BLaER1 treated with 17β-estradiol and CSF1 and Interleukin-3, amounts not matched to agents 10 nM and 100 nM (cell line): ENCODE results near the gene RBMS2.

ENCODE experiments used
- H3K27ac ChIP-seq, 11 experiments: shearing (Covaris generic); formaldehyde crosslinking; 2 replicates each; pipeline ENCODE4 v1.8.1; 2022
- H3K27me3 ChIP-seq, 11 experiments: shearing (Covaris generic); formaldehyde crosslinking; 2 replicates each; pipeline ENCODE4 v1.8.1; 2022
- H3K36me3 ChIP-seq, 11 experiments: shearing (Covaris generic); formaldehyde crosslinking; 2 replicates each; pipeline ENCODE4 v1.8.1; 2022
- H3K4me1 ChIP-seq, 10 experiments: shearing (Covaris generic); formaldehyde crosslinking; 2 replicates each; pipeline ENCODE4 v1.8.1; 2022
- H3K4me2 ChIP-seq, 11 experiments: shearing (Covaris generic); formaldehyde crosslinking; 2 replicates each; pipeline ENCODE4 v1.8.1; 2022
- H3K4me3 ChIP-seq, 10 experiments: shearing (Covaris generic); formaldehyde crosslinking; 2 replicates each; pipeline ENCODE4 v1.8.1; 2022
- H3K9ac ChIP-seq, 11 experiments: shearing (Covaris generic); formaldehyde crosslinking; 2 replicates each; pipeline ENCODE4 v1.8.1; 2022
- H3K9me3 ChIP-seq, 11 experiments: shearing (Covaris generic); formaldehyde crosslinking; replicated peaks in 1 of 11; 2 replicates each; pipeline ENCODE4 v1.8.1; 2022
- H4K20me1 ChIP-seq, 11 experiments: shearing (Covaris generic); formaldehyde crosslinking; 2 replicates each; pipeline ENCODE4 v1.8.1; 2022
- Cebpa-rat ChIP-seq, 11 experiments: shearing (Covaris generic); IDR thresholded peaks; 2 replicates each; pipeline ENCODE4 v1.8.1; 2022

Gene RBMS2

GRCh38 chr12:56529656-56530055 is 8.0 kb downstream of the RBMS2 start:
- Histone ChIP-seq H3K9me3 (no peaks in the 10 kb centered on the region), H3K4me1 (peaks cover 0 to 10% (median 7%) of the 10 kb centered on the region in 10 experiments; a peak in 7 of 20 replicates), H3K4me3 (no peak overlapping the region), H3K27me3 (no peaks in the 10 kb centered on the region), H3K9ac (no peak overlapping the region), H3K4me2 (peak overlapping the region in 4 of 11 experiments; percentile 4 to 28 (median 8); a peak in 3 of 22 replicates), H3K27ac (no peak overlapping the region), H4K20me1 (no peaks in the 10 kb centered on the region), H3K36me3 (no peaks in the 10 kb centered on the region)
- no peak for TF ChIP-seq Cebpa-rat (IDR thresholded peaks at IDR 0.05)

- no peak overlapping the region for H3K4me2 ChIP-seq
- H3K4me3 ChIP-seq = no peak overlapping the region
- no peak overlapping the region for H3K27ac ChIP-seq
These were observed 8.9 kb downstream of the RBMS2 start for GRCh38 chr12:56530390-56531055.

GRCh38 chr12:56537546-56537945 is 15.9 kb downstream of the RBMS2 start:
- H4K20me1 ChIP-seq = no peaks in the 10 kb centered on the region
- peaks cover 0 to 23% (median 12%) of the 10 kb centered on the region in 10 experiments; a peak in 14 of 20 replicates for H3K4me1 ChIP-seq
- no peaks in the 10 kb centered on the region for H3K27me3 ChIP-seq
- no peak overlapping the region for H3K4me3 ChIP-seq
- no peak for TF ChIP-seq Cebpa-rat (IDR thresholded peaks at IDR 0.05)
- no peaks in the 10 kb centered on the region for H3K9me3 ChIP-seq
- H3K36me3 ChIP-seq = 0 out of 22 replicates have a peak, but pooled peaks cover 0 to 3% (median 0%) of the 10 kb centered on the region in 11 experiments
- H3K9ac ChIP-seq = no peak overlapping the region
- no peak overlapping the region for H3K27ac ChIP-seq
- peak overlapping the region in 8 of 11 experiments; percentile 6 to 60 (median 50); a peak in 12 of 22 replicates for H3K4me2 ChIP-seq

More at GRCh38 chr12:56530390-56531055, 8.9 kb downstream of the RBMS2 start:
- Histone ChIP-seq H3K27me3 (no peaks in the 10 kb centered on the region), H3K4me1 (peaks cover 0 to 10% (median 7%) of the 10 kb centered on the region in 10 experiments; a peak in 7 of 20 replicates), H3K9me3 (no peaks in the 10 kb centered on the region), H3K36me3 (no peaks in the 10 kb centered on the region), H3K9ac (no peak overlapping the region), H4K20me1 (no peaks in the 10 kb centered on the region)
- no peak for TF ChIP-seq Cebpa-rat (IDR thresholded peaks at IDR 0.05)

- H3K9ac ChIP-seq = no peak overlapping the region
- H3K27ac ChIP-seq = no peak overlapping the region
These were observed 20.0 kb downstream of the RBMS2 start for GRCh38 chr12:56541631-56542030.

GRCh38 chr12:56542164-56542563 is 20.5 kb downstream of the RBMS2 start:
- Histone ChIP-seq H3K4me2 (no peak overlapping the region), H4K20me1 (no peaks in the 10 kb centered on the region)

More at GRCh38 chr12:56541631-56542030, 20.0 kb downstream of the RBMS2 start:
- TF ChIP-seq Cebpa-rat (IDR thresholded peaks at IDR 0.05) = no peak
- no peaks in the 10 kb centered on the region for H4K20me1 ChIP-seq
- no peak overlapping the region for H3K4me2 ChIP-seq
- 0 out of 22 replicates have a peak, but pooled peaks cover 0 to 3% (median 0%) of the 10 kb centered on the region in 11 experiments for H3K36me3 ChIP-seq
- H3K4me1 ChIP-seq = peaks cover 0 to 19% (median 12%) of the 10 kb centered on the region in 10 experiments; a peak in 14 of 20 replicates
- no peaks in the 10 kb centered on the region for H3K27me3 ChIP-seq
- H3K4me3 ChIP-seq = no peak overlapping the region
- H3K9me3 ChIP-seq = no peaks in the 10 kb centered on the region

GRCh38 chr12:56545023-56545604 is 23.5 kb downstream of the RBMS2 start:
- no peaks in the 10 kb centered on the region for H3K9me3 ChIP-seq
- H3K9ac ChIP-seq = no peak overlapping the region
- H3K4me3 ChIP-seq = no peak overlapping the region
- no peaks in the 10 kb centered on the region for H4K20me1 ChIP-seq
- TF ChIP-seq Cebpa-rat (IDR thresholded peaks at IDR 0.05) = no peak
- 0 out of 22 replicates have a peak, but pooled peaks cover 0 to 4% (median 0%) of the 10 kb centered on the region in 11 experiments for H3K36me3 ChIP-seq
- H3K4me1 ChIP-seq = no peaks in the 10 kb centered on the region
- H3K4me2 ChIP-seq = no peak overlapping the region
- no peaks in the 10 kb centered on the region for H3K27me3 ChIP-seq
- no peak overlapping the region for H3K27ac ChIP-seq

More at GRCh38 chr12:56542164-56542563, 20.5 kb downstream of the RBMS2 start:
- Histone ChIP-seq H3K9me3 (no peaks in the 10 kb centered on the region), H3K36me3 (0 out of 22 replicates have a peak, but pooled peaks cover 0 to 3% (median 0%) of the 10 kb centered on the region in 11 experiments), H3K27me3 (no peaks in the 10 kb centered on the region), H3K27ac (no peak overlapping the region), H3K4me3 (no peak overlapping the region), H3K4me1 (peaks cover 0 to 13% (median 8%) of the 10 kb centered on the region in 10 experiments; a peak in 14 of 20 replicates), H3K9ac (no peak overlapping the region)
- no peak for TF ChIP-seq Cebpa-rat (IDR thresholded peaks at IDR 0.05)

GRCh38 chr12:56546680-56547079 is 25.1 kb downstream of the RBMS2 start:
- Histone ChIP-seq H3K9me3 (no peaks in the 10 kb centered on the region), H3K4me1 (peaks cover 0 to 4% (median 0%) of the 10 kb centered on the region in 10 experiments; a peak in 1 of 20 replicates), H3K27ac (no peak overlapping the region), H3K4me3 (no peak overlapping the region), H3K27me3 (no peaks in the 10 kb centered on the region), H3K9ac (no peak overlapping the region), H4K20me1 (no peaks in the 10 kb centered on the region), H3K36me3 (0 out of 22 replicates have a peak, but pooled peaks cover 0 to 4% (median 0%) of the 10 kb centered on the region in 11 experiments), H3K4me2 (no peak overlapping the region)
- TF ChIP-seq Cebpa-rat (IDR thresholded peaks at IDR 0.05) = no peak

GRCh38 chr12:56551070-56551469 is 29.4 kb downstream of the RBMS2 start:
- H3K27ac ChIP-seq = no peak overlapping the region
- peaks cover 0 to 4% (median 0%) of the 10 kb centered on the region in 10 experiments; a peak in 1 of 20 replicates for H3K4me1 ChIP-seq
- no peaks in the 10 kb centered on the region for H3K9me3 ChIP-seq
- no peak for TF ChIP-seq Cebpa-rat (IDR thresholded peaks at IDR 0.05)
- H3K4me3 ChIP-seq = no peak overlapping the region
- H3K4me2 ChIP-seq = no peak overlapping the region
- no peaks in the 10 kb centered on the region for H4K20me1 ChIP-seq
- H3K9ac ChIP-seq = no peak overlapping the region
- H3K36me3 ChIP-seq = peaks cover 0 to 11% (median 0%) of the 10 kb centered on the region in 11 experiments; a peak in 2 of 22 replicates
- no peaks in the 10 kb centered on the region for H3K27me3 ChIP-seq

GRCh38 chr12:56565510-56566101 is 44.0 kb downstream of the RBMS2 start:
- H3K27ac ChIP-seq = peak overlapping the region; percentile 28 to 77 (median 54); a peak in 20 of 22 replicates
- peak overlapping the region; percentile 1 to 65 (median 49); a peak in 20 of 22 replicates for H3K9ac ChIP-seq

More at GRCh38 chr12:56565510-56566101, 44.0 kb downstream of the RBMS2 start:
- Histone ChIP-seq H3K27me3 (no peaks in the 10 kb centered on the region), H4K20me1 (no peaks in the 10 kb centered on the region), H3K4me2 (peak overlapping the region; percentile 49 to 91 (median 76)), H3K4me3 (peak overlapping the region in 2 of 10 experiments; percentile 22 to 38; a peak in 3 of 20 replicates), H3K9me3 (no peaks in the 10 kb centered on the region), H3K36me3 (peaks cover 0 to 24% (median 0%) of the 10 kb centered on the region in 11 experiments; a peak in 2 of 22 replicates), H3K4me1 (peaks cover 23 to 57% (median 53%) of the 10 kb centered on the region in 10 experiments)
- TF ChIP-seq Cebpa-rat (IDR thresholded peaks at IDR 0.05) = no peak
